DMS 273 (cell line): ENCODE measurements around the gene HSPA14.
A peak's percentile ranks its signal among the peaks of the same experiment; 100 is the strongest.
"Not testable (repeated sequence)": the region's sequence is repeated elsewhere in the genome, so short reads cannot be mapped to it uniquely, and the experiment has no call there.

Experiments
- DNase-seq: peaks from one replicate; lab custom pipeline; 2025; ENCODE audit not compliant: unreplicated experiment; lab: John Stamatoyannopoulos, UW

The HSPA14 gene, protein sequence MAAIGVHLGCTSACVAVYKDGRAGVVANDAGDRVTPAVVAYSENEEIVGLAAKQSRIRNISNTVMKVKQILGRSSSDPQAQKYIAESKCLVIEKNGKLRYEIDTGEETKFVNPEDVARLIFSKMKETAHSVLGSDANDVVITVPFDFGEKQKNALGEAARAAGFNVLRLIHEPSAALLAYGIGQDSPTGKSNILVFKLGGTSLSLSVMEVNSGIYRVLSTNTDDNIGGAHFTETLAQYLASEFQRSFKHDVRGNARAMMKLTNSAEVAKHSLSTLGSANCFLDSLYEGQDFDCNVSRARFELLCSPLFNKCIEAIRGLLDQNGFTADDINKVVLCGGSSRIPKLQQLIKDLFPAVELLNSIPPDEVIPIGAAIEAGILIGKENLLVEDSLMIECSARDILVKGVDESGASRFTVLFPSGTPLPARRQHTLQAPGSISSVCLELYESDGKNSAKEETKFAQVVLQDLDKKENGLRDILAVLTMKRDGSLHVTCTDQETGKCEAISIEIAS

DNA sequence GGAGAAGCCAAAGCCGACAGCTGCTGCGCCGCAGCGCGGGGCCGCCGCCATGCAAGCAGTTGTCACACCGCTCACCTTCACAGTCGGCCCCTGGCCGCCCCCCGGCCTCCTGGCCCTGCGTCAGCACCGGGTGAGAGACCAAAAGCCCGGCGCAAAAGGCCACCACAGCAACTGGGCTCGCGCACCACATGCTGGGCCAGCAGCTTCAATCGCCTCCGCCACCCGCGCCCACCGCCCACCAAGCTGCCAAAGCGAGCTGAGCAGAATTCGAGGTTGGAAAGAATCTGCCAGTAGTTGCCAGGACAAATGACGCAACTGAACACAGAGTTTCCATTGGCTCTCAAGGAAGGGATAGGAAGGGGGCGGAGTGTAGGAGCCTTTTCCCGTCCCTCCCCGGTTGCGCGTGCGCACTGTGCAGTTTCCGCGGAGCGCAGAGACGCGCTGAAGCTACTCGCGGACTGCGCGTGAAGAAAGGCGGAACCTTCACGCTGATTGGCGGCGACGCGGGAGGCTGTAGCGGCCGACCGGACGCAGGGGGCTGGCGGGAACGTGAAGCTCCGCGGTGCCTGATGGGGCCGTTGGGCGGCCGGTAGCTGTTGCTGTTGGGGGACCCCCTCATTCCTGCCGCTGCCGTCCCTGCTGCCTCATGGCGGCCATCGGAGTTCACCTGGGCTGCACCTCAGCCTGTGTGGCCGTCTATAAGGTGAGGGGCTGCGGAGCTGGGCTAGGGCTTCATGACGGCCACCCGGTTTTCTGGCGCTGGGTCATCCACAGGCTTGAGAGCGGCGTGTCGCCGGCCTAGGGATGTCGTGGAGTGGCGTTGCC is at the start of gene HSPA14, which contains the start of the genes CDNF and MSANTD7:
TSS of gene HSPA14 (plus strand) at position 550 of the 825 bp plus-strand sequence. CDS start at position 647, 97 bp downstream.
TSS of gene CDNF (minus strand) at position 281 of the 825 bp plus-strand sequence. CDS start at position 190, 91 bp downstream.
TSS of gene MSANTD7 (plus strand) at position 550 of the 825 bp plus-strand sequence. CDS start 3,979 bp downstream, outside the sequence.
- DNase-seq, result peak; percentile 99

- DNase-seq, result no peak
These were observed 39.5 kb upstream of the HSPA14 start for GRCh38 chr10:14798636-14799035.

- DNase-seq, result no peak
These were observed 37.7 kb upstream of the HSPA14 start for GRCh38 chr10:14800397-14800796.

GRCh38 chr10:14801723-14802122 is 36.4 kb upstream of the HSPA14 start:
- peak; percentile 39 for DNase-seq

DNA sequence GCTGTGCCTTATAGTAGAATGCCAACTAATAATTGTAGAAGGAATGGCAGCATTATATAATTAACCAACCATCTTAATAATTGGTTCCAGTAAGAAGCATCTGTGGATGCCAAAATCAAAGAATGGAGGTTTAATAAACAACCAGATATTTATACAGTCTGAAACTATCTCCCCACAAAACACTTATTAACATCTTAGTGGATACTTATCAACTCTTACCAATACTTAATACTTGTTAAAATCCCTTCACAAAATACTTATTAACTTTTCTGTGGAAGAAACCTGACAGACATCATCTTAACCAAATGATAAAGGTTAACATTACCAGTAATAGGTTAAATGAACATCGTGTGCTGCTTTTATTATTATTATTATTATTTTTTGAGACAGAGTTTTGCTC is 34.3 kb upstream of the HSPA14 start:
- no peak for DNase-seq

DNA sequence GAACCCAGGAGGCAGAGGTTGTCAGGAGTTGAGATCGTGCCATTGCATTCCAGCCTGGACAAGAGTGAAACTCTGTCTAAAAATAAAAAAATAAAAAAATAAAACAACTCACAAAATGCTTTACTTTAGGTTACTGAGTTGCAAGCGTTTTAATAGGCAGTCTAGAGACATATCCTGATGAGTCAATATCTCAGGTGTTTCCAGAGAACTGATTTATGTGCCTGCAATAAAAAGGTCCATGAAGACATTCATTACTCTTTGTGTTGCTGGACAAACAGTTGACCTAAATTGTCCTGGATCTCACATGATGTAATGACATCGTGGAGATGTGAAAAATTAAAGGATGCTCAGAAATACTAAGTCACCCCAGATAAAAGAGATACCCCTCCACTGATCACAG is 31.8 kb upstream of the HSPA14 start:
- no peak for DNase-seq

DNA sequence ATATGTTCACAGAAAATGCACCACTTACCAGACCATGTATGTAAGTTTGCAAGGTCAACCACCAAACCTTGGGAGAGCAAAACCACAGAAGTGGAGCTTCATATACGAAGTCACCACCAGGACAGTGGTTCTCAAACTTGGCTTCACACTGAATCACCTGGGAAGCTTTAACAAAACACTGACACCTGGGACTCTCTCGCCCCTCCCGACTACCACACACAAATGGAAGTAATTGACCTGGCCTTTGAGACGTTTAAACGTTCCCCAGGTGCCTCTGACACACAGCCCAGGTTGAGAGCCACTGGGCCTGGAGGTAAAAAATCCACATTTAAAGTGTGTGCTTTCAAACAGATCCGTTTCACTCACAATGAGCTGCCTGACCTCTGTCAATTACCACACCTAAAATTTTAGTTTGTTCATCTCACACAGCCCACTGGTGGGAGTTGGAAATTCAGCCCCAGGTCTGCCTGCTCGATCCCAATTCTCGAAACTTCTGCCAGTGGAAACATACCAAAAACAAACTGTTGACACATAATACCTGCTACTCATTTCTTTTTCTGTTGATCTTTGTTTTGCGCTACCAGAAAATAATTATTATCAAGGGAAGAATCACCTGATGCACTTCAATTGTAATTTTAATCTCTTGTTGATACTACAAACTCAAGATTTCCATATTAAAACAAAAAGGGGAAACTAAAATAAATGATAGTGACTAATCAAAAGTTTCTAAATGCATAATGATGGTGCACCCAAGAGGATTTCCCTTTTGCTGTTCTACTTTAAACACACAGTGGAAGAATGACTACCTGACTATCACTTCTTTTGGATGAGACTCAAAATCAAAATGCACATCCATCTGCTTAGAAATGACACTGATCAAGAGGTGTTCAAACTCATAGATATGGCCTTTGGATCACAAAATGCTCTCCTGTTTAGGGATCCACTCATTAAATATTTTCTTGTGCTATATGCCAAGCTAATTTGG is 26.8 kb upstream of the HSPA14 start:
- no peak for DNase-seq

- no peak for DNase-seq
These were observed 25.8 kb upstream of the HSPA14 start for GRCh38 chr10:14812271-14812670.

DNA sequence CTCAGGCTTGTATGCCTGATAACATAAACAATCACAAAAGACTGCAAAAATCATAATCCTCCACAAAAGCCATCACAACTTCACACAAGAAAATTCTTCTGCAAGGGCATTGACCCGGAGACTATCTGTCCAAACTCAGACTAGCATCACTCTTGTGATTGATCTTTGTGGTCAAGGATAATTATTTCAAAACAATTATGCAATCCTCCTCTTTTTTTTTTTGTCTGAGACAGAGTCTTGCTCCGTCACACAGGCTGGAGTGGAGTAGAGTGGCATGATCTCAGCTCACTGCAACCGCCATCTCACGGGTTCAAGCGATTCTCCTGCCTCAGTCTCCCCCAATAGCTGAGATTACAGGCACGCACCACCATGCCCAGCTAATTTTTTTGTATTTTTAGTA is 22.4 kb upstream of the HSPA14 start:
- DNase-seq, result no peak

DNA sequence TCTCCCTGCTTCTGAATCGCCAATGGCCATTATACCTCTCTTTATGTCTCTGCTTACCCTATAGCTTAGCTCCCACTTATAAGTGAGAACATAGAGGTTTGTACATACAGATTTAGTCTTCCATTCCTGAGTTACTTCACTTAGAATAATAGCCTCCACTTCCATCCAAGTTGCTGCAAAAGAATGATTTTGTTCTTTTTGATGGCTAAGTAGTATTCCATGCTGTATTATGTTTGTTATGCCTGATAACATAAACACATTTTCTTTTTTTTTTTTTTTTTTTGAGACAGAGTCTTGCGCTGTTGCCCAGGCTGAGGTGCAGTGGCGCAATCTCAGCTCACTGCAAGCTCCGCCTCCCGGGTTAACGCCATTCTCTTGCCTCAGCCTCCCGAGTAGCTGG is 21.4 kb upstream of the HSPA14 start:
- DNase-seq, result not testable (repeated sequence)

DNA sequence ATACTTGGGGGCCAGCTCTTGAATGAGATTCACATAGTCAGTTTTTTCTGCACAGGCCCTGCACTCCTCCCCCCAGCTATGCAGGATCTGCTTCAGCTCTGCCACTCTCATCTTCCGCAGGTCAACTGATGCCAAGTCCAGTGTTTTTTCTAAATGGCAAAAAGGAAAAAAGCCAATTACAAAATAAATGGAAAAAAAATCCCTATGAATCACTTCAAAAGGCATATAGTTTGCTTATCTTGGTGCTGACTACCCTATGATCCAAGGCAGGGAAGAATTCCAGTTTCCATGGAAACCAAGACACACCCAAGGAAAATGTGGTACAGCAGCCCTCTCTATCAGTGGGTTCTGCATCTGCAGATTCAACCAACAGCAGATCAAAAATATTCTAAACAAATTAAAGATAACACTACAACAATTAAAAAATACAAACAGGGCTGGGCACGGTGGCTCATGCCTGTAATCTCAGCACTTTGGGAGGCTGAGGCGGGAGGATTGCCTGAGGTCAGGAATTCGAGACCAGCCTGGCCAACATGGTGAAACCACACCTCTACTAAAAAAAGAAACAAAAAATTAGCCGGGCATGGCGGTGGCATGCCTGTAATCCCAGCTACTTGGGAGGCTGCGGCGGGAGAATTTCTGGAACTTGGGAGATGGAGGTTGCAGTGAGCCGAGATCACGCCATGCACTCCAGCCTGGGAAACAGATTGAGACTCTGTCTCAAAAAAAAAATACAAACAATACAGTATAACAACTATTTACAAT is 17.9 kb upstream of the HSPA14 start:
- no peak for DNase-seq

DNA sequence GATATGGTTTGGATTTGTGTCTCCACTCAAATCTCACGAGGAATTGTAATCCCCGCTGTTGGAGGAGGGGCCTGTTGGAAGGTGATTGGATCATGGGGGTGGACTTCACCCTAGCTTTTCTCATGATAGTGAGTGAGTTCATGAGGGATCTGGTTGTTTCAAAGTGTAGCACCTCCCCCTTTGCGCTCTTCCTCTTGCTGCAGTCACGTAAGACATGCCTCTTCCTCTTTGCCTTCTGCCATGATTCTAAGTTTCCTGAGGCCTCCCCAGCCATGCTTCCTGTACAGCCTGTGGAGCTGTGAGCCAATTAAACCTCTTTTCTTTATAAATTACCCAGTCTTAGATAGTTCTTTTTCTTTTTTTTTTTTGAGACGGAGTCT is 17.3 kb upstream of the HSPA14 start:
- no peak for DNase-seq

DNA sequence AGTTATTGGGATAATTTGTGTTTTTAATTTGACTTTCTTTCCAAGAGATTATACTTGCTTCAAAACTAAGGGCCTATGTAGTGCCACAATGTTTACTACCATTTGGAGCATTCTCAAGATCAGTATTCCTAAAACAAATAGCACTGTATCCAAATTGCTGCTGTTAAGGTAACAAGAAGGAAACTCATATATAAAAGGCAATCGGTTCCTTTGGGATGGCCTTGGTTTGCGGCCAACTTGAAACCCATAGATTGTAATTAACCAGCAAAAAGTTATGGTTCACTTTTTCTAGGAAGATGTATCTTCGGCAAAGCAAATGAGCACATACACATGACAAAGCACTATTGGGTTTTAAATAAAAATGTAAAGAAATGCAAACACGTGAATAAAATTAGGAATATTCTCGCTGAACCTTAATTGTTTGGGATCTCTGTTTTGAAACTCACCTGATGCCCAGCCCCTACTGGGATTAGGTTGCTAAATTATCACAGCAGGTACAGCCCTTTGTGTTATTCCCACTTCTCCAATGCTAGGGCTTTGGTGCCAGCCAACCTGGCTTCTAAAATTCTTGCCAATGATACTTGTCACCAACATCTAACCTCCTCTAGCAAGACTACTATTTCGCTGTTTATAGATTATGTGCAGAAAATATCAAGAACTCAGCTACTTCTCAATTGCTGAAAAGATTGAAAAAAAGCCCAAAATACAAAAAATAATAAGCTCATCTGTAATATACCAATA is 16.3 kb upstream of the HSPA14 start:
- DNase-seq, result no peak

DNA sequence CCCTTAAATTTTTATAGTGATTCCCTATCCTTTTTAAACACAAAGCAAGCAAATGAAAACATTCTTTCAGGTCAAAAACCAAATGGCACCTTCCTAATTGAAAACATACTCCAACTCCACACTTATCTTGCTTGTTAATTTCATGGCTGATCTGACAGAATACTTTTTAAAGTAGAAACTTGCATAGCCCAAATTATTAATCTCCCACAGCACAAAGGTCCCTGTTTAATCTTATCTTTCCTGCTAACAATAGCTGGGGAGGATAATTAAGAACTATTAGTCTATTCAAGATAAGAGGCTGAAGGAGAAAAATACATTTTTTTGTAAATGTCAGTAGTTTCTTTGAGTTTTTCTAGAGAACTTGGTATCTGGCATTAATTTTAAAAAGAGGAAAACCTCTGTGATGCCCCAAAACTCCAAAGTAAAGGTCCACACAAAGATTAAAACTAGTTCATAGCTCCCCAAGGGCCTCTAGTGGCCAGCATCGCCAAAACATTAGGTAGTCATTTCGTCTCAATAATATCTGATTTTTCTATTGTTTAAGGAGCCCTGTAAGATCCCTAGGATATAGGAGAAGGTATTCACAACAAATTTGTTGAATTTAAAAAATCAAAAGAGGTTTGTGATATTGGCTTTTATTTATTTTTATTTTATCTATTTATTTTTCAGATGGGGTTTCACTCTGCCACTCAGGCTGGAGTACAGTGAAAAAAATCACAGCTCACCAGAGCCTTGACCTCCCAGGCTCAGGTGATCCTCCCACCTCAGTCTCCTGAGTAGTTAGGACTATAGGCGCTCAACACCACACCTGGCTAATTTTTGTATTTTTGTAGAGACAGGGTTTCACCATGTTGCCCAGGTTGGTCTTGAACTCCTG is 15.0 kb upstream of the HSPA14 start:
- peak; percentile 60 for DNase-seq

DNA sequence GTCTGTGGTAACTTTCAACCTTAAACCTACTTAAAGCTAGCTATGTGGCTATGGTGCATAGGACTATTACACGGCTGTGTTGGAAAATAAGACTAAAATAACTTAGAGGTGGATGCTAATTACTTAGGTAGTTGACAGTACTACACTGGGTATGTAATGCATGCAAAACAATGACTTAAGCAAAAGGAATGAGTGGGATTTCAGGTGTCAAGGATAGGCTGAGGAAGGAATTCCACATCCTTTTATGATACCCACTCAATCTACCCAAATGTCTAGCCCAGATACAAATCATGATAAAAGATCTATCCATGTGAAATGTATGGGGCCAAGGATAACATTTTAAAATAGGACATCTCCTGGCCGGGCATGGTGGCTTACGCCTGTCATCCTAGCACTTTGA is 14.1 kb upstream of the HSPA14 start:
- DNase-seq, result no peak

DNA sequence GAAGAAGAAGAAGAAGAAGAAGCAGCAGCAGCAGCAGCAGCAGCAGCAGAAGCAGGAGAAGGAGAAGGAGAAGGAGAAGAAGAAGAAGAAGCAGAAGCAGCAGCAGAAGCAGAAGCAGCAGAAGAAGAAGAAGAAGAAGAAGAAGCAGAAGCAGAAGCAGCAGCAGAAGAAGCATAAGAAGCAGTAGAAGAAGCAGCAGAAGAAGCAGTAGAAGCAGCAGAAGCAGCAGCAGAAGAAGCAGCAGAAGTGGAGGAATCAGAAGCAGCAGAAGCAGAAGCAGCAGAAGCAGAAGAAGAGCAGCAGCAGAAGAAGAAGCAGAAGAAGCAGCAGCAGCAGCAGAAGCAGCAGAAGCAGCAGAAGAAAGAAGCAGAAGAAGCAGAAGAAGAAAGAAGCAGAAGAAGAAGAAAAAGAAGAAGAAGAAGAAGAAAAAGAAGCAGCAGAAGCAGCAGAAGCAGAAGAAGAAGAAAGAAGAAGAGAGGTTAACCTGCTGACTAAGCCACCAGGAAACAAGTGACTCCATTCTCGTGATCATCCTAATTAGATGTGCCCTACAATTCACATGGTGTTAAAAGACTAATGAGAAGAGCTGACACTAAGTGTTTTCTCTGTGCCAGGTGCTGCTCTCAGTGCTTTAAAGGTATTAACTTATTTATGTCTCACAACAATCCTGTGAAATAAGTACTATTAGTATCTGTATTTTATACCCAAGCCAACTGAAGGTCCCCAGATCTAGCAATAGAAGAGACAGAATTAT is 11.9 kb upstream of the HSPA14 start:
- DNase-seq, result no peak

DNA sequence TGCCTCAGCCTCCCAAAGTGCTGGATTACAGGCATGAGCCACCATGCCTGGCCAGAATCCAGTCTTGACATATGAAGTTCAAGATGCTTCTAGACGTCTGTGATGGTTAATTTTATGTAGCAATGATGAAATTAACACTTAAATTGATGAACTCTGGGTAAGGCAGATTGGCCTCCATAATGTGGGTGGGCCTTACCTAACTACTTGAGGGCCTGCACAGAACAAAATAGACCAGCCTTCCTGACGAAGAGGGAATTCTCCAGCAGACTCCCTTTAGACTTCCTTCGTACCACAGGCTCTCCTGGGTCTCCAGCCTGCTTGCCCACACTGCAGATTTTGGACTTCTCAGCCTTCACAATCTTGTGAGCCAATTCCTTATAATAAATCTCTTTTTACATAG is 5.0 kb upstream of the HSPA14 start:
- DNase-seq, result no peak
